GM21825 (cell line): Measurements from ENCODE around the gene LIPK.
"Not testable (repeated sequence)": the region's sequence is repeated elsewhere in the genome, so short reads cannot be mapped to it uniquely, and the experiment has no call there.

ENCODE experiments used
- ATAC-seq: cut with Tn5 transposase; IDR thresholded peaks from one replicate; pipeline ENCODE4 v1.9.1; 2021; ENCODE audit warnings: mild to moderate bottlenecking, moderate library complexity; ENCODE audit not compliant: unreplicated experiment

Gene LIPK, protein sequence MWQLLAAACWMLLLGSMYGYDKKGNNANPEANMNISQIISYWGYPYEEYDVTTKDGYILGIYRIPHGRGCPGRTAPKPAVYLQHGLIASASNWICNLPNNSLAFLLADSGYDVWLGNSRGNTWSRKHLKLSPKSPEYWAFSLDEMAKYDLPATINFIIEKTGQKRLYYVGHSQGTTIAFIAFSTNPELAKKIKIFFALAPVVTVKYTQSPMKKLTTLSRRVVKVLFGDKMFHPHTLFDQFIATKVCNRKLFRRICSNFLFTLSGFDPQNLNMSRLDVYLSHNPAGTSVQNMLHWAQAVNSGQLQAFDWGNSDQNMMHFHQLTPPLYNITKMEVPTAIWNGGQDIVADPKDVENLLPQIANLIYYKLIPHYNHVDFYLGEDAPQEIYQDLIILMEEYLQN

DNA sequence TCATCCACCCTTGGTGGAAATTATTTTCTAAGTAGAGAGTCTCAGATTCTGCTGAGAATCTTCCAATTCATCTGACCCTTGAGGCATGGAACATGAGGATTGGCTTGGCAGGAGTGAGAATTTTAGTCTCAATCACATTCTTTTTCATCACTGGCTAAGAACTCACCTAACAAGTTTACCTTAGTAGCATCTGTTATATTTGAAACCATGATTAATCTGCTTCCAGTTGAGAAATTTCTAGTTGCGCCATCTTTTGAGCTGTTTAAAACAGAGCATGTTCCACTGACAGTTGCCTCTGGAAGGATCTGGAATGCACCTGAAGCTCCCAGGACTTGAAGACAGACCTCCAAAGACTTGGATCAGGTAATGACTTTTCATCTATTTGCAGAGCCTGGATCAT lies at the start of gene LIPK:
LIPK (plus strand) TSS at position 292 of the 400 bp plus-strand sequence. CDS start 18,295 bp downstream, outside the sequence.
- no peak for ATAC-seq

DNA sequence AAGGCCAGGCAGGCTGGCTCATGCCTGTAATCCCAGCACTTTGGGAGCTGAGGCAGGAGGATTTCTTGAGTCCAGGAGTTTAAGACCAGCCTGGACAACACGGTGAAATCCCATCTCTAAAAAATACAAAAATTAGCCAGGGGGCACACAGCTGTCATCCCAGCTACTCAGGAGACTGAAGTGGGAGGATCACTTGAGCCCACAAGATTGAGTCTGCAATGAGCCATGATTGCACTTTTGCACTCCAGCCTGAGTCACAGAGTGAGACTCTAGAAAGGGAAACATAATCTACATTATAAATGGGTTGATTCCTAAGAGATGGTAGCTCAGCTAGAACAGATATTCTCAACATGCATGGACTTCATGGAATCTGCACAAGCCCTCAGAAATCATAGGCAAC lies 48.1 kb upstream of the LIPK start:
- ATAC-seq = no peak

DNA sequence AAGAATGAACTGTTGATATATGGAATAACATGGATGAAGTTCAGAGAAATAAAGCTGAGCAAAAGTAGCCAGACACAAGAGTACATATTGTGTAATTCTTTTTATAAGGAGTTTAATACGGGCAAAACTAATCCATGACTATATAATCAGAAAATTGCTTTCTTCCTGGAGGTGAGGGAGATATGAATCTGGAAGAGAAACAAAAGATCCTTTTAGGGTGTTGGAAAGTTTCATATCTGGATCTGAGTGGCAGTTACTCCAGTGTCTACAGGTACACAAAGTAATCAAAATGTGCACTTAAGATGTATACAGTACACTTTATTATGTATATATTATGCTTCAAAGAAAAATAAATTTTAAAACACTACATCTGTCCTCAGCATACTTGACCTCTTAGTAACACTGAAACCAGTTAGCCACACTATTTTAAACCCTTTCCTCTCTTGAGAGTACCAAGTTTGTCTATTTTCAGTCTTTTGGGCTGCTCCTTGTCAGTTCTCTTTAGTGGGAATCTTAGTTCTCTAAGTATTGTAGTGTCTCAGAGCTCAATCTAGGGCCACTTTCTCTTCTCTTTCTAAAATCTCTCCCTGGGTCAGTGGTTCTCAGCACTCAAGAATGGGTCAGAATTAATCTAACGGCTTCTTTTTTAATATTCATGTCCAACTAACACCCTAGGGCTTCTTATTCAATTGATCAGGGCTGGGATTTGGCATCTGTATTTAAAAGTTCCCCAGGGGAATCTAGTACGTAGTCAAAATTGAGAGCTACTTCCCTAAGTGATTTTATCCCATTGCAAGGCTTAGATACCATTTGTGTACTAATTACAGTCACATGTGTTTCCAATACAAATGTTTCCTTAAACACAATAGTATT lies 46.1 kb upstream of the LIPK start:
- ATAC-seq = no peak

DNA sequence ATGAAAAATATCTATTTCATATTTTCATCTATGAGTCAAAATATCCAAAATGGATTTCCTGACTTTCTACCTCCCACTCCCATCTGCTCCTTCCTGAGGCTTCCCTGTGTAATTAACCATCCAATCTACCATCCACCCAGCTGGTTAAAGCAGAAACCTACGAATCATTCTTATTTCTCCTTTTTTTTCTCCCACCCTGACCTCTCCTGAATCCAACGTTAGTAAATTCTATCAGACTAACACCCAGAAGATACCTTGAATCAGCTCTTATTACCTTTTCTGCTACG lies 45.5 kb upstream of the LIPK start:
- no peak for ATAC-seq

DNA sequence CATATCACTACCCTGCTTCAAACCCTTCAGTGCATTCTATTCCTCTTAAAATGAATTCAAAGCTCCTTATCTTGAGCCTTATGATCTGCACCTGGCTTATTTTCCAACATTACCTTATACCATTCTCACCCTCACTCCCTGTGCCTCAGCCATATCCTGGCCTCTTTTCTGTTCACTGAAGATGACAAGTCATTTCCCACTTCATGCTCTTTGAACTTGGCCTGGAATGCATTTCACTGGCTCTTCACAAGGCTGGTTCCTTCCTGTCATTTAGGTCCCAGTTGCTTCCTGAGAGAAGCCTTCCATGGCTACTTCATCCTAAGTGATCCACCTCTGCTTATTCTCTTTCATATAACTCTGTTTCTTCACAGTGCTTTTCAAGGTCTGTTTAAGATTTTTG lies 45.0 kb upstream of the LIPK start:
- ATAC-seq = no peak

DNA sequence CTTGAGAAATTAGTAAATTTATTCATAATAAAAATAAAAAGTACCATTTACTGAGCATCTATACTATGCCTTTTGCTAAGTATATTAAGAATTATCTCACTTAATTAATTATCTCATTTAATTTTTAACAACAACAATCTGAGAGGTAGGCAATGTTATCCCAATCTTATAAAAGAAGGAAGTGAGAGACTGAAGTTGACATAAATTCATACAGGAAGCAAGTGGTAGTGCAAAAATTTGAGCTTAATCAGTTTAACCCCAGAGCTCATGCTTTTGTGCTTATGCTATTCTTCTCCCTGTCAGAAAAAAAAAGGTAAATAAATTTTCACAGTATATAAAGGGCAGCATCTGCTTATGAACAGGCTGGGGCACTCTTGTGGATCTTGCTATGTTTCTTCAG lies 44.5 kb upstream of the LIPK start:
- ATAC-seq = no peak

DNA sequence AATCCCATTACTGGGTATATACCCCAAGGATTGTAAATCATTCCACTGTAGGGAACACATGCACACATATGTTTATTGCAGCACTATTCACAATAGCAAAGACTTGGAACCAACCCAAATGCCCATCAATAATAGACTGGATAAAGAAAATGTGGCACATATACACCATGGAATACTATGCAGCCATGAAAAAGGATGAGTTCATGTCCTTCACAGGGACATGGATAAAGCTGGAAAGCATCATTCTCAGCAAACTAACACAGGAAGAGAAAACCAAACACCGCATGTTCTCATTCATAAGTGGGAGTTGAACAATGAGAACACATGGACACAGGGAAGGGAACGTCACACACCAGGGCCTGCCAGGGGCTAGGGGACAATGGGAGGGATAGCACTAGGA lies 42.9 kb upstream of the LIPK start:
- not testable (repeated sequence) for ATAC-seq

DNA sequence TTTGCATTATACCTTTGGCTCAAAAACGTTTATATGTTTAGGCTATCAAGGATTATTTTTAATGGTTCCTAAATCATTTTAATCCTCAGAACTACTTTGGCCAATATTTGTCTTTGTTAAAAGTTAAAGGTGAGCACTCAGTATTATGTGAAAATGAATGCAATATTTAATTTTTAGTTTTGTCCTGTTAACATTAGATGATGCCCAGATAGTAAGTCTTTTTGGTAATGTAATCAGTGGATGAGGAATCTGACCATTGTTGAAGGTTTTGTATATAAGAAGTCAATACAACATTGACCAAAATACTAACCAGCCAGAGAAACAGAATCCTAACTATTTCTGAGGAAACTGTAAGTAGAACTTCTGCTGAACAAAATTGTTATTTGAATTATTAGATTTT lies 41.9 kb upstream of the LIPK start, which contains the start of gene LIPF:
LIPF (plus strand) TSS at position 301 of the 400 bp plus-strand sequence. CDS start 2,856 bp downstream, outside the sequence.
- no peak for ATAC-seq

DNA sequence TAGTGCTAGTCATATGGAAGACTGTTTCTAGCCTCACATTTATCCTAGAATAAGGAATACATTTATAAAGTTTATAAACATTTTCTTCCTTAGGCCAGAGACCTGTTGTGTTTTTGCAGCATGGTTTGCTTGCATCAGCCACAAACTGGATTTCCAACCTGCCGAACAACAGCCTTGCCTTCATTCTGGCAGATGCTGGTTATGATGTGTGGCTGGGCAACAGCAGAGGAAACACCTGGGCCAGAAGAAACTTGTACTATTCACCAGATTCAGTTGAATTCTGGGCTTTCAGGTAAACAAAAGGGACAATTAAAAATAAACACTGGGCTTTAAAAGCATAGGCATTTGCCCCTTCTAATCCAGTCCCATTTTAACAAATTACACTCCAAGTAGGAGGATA lies 37.6 kb upstream of the LIPK start:
- no peak for ATAC-seq

DNA sequence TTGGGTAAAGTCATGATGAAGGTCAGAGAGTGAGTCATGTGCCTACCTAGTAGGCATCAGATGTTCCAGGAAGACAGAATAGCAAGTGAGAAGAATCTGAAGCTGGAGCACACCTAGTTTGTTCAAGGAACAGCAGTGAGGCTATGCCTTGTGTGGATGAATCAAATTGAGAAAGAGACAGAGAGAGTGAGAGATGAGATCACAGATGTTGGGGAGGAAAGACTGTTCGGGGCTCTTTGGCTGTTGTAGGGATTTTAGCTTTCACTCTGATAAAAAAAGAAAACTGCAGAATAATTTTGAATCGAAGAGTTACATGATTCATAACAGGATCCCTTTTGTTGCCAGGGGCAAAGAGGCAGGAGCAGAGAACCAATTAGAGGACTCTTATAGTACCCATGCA lies 35.6 kb upstream of the LIPK start:
- peak; percentile 67 for ATAC-seq

DNA sequence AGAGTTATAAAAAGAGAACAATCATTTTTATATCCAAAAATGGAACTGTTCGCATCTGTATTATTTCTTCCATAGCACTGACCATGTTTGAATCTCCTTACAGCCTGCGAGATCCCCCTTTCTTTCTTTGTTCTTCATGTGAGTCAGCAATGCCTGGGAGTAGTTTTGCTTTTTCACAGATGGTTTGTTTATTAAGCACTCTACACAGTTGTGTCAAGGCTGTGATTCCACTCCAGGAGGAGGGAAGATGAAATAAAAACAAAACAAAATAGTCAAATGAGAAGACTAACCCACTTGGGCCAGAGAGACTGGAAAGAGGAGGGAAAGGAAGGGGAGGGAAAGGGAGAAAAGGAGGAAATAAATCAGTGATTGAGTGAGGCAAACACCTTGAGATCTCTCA lies 34.0 kb upstream of the LIPK start:
- no peak for ATAC-seq

DNA sequence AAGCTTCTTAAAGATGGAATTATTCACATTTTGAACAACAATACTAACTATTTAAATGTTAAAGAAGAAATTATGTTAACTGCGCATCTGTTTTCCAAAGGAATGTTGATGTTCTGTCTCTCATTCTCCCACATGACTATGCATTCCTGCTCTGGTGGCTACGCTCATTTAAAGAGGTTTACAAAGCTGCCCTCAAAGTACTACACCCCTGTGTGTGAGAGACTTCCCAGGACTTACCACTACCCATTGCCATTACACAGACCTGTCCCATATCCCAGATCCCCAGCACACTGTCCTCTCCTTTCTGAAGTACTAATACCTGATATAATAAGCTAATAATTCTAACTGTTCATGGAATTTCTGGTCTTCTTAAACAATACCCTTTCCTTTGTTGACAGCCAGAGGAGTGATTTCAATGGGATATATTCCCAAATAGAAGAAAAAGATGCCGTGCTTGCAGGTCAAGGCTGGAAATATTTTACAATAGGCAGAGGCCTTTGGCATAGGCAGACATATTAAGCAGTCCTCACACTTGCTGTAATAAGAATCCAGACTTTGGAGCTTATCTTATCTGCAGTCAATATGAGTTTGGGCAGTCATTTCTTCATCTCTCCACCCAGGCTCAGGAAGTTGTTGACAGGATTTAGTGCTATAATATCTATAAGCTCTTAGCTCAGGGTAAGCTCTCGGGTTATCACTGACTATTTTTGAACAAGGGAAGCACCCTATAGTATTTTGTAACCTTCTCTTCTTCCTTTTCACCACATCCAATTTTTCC lies 29.6 kb upstream of the LIPK start:
- ATAC-seq = no peak

DNA sequence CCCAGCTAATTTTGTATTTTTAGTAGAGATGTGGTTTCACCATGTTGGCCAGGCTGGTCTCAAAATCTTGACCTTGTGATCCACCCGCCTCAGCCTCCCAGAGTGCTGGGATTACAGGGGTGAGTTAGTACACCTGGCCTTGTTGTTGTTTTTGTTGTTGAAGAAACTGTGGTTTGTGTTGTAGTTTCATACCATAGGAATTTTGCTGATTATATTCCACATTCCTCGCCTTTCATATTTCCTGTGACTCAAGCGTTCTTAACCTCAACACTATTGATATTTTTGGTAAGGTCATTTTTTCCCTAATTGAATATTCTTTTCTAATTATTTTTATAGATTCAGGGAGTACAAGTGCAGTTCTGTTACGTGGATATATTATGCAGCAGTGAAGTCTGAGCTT lies 25.1 kb upstream of the LIPK start:
- no peak for ATAC-seq

DNA sequence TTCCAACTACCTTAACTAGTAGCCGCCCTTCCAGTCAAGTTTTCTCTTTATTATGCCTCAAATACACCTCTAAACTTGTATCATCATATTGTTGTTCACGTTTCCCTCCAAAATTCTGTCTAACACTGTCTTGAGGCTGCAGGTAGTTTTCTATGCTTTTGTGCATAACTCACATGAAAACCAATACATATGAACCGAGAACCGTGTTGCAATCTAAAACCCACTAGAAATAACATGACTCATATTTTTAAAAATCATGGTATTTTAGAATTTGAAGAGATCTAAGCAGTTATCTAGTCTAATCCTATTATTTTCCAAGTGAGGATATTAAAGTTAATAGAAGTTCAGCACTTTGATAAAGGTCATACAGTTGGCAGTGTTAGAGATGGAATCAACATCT lies 23.6 kb upstream of the LIPK start:
- no peak for ATAC-seq

DNA sequence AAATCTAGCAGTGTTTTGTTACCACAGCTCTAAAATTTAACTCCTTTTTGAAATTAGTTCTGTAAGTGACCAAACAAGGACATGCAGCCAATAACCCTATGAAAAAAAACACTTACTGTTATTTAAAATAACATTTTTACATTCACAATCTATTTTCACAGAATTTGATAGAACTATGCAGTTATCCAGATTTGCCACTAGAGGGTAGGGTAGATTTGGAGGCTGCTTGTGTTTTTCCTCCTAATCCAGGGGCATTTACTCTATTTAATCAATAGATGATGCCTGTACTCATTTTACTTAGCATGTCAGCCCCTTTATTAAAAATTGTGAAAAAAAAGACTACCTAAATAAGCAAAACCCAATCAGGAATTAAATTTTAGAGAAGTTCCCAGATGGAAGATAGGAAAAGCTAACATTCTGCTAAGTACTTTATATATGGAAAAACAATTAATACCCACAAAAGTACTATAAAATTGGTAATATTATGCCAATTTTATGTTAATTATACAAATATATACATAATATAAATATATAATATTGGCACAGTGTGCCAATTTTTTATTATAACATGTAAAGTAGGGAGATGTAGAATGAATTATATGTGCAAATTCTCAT lies 18.1 kb upstream of the LIPK start:
- no peak for ATAC-seq

DNA sequence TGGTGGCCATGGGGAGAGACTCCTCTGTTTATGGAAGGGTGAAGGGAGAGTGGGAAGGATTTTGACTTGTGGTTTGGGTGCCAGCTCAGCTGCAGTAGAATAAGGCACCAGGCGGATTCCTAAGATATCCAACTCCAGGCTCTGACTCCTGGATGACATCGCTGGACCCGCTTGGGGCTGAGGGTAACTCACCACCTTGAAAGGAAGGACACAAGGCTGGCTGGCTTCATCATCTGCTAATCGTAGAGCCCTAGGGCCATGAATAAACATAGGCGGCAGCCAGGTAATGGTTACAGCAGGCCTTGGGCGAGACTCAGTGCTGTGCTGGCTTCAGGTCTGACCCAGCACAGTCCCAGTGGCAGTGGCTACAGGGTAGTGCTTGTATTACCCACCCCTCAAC lies 16.7 kb upstream of the LIPK start:
- no peak for ATAC-seq

DNA sequence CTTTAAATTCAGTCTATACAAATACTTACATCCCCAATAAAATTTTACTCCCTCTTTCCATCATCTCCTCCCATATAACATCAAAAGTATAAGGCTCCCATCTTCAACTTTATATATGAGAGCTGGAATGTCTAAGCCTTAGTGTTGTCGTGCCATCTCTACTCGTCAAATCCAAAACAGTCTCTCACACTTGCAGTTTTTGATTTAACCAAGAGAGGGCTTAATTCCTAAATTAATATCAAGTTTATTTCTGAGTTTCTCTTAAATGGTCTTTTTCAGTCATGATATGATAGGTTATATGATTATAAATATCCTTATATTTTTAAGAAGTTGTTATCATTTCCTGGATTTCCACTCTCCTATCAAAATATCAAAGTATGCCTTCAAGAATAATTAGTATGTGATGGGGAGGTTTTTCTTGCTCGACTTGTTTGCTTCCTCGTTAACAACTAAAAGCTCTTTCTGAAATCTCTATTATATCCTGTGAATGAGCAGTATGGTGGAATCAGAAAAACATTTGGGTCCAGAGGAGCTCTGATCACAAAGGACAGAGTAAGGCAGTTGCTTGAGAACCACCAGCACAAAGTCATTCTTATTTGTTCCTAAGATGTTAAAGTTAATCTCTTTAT lies 12.5 kb upstream of the LIPK start:
- ATAC-seq = no peak

DNA sequence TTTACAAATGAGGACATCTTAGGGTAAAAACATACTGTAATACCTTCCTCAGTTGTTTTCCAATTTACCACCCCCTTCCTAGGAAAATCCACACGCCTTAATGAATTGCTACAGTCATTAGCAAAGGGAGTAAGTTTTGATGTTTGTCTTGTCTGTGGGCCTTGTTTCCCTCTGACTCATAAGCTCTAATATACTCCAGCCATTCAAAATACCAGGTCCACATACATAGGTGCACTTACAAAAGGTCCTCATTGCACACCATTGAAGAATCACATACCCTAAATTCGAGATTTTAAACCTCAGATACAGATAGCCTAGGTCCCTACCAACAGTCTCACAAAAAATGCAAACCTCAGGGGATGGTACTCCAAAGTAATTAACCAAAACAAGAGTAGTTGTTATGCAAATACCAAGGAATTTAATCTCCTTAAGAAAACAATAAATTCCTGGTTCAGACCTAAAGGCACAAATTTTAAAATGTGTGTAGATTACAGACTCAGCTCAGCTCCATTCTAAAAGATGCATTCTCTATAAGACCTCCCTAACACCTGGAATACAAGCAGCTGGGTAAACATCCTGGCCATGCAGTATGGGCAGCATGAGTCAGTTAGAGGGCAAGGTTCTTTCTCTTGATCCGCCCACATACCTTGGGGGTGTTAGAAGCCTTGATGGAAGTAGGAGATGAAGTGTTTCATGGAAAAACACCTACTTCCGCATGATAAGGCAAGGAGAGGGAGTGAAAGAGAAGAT lies 3.0 kb upstream of the LIPK start:
- no peak for ATAC-seq

DNA sequence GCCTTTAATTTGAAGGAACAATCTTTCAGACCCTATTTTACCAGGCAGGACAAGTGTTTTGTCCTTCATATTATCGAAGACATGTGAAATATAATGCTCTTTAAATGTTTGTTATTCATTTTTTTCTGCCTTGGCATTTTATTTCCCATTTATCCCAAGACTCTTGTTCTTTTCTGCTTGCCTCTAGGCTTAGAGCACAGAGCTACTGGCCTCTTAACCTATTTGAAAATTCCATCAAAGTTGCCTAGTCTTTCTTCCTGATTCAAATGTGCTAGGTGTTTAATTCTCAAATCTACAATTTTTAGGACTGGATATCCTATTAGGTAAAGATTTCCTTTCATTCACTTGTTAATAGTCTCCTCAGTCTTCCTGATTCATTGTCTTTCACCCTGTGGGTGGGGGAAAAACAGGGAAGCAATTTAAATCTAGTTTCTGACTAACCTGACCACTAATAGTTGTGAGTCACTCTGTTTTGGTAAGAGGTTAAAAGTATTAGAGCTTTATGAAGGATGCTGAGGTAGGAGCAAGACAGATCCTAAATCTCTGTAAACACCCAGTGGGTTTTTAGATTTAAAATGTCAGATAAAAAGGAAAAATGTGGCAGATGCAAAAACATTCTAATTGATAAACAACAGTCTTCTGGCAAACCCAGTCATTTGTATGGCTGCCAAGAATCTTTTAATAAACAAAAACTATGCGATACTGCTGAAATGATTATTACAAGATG lies 1.5 kb downstream of the LIPK start:
- no peak for ATAC-seq
